ENCODE results near the gene FEN1. TPM values are rescaled to one million over a fixed set of nuclear protein-coding genes. Genes with fewer than 3 reads are reported as not detected.

The FEN1 gene
- polyA plus RNA-seq, 1 donor: 11.7 TPM

DNA sequence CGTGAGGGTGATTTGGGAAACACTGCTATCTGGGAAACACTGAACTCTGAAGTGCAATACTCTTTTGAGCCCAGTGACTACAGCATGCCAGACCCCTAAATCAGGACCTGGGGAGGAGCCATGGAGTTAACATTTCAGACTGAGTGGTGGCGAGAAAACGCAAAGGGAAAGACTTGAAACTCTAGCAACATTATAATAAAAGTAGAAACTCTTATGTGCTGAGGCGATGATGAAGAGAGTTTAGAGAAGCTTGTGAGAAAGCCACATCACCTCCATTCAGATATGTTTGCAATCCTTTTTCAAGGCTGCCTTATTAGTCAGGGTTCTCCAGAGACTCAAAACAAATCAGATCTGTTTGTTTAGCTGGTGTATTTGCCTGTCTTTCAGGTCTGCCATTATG lies 1.9 kb downstream of the FEN1 start:
- no peak for DNase-seq (ENCODE audit: low read depth)

DNA sequence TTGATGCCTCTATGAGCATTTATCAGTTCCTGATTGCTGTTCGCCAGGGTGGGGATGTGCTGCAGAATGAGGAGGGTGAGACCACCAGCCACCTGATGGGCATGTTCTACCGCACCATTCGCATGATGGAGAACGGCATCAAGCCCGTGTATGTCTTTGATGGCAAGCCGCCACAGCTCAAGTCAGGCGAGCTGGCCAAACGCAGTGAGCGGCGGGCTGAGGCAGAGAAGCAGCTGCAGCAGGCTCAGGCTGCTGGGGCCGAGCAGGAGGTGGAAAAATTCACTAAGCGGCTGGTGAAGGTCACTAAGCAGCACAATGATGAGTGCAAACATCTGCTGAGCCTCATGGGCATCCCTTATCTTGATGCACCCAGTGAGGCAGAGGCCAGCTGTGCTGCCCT lies 2.7 kb downstream of the FEN1 start:
- no peak for DNase-seq (ENCODE audit: low read depth)

DNA sequence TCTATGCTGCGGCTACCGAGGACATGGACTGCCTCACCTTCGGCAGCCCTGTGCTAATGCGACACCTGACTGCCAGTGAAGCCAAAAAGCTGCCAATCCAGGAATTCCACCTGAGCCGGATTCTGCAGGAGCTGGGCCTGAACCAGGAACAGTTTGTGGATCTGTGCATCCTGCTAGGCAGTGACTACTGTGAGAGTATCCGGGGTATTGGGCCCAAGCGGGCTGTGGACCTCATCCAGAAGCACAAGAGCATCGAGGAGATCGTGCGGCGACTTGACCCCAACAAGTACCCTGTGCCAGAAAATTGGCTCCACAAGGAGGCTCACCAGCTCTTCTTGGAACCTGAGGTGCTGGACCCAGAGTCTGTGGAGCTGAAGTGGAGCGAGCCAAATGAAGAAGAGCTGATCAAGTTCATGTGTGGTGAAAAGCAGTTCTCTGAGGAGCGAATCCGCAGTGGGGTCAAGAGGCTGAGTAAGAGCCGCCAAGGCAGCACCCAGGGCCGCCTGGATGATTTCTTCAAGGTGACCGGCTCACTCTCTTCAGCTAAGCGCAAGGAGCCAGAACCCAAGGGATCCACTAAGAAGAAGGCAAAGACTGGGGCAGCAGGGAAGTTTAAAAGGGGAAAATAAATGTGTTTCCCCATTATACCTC lies 3.3 kb downstream of the FEN1 start:
- DNase-seq (ENCODE audit: low read depth): no peak

DNA sequence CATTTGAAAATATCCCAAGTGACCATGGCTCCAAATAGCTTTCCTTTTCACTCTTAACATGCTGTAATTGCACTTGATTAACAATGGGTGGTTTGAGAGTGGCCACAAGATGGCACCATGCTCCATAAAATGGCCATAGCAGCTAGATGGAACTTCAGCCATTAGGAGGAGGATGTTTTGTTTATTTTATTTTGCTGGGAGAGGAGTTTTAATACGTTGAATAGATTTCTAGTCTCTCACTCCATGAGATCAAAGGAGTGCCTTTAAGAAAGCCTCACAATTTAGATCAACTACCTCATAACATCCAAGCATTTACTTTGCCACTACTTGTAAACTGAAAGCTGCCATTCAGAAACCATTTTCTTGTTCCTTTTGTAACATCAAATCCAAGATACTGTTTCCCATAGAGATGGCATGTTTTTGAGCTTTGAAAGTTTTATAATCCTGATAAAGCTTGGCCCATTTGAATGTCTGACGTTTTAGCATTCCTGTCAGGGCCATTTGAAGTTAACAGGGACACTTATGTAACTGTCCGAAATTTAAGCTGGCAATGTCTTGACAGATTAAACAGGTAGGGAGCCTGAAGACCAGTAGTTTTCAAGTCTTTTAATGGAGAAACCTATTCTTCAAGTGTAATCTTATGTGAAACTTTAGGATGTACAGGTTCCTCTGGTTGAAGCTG lies 4.7 kb downstream of the FEN1 start:
- peak; percentile 77 for DNase-seq (ENCODE audit: low read depth)

DNA sequence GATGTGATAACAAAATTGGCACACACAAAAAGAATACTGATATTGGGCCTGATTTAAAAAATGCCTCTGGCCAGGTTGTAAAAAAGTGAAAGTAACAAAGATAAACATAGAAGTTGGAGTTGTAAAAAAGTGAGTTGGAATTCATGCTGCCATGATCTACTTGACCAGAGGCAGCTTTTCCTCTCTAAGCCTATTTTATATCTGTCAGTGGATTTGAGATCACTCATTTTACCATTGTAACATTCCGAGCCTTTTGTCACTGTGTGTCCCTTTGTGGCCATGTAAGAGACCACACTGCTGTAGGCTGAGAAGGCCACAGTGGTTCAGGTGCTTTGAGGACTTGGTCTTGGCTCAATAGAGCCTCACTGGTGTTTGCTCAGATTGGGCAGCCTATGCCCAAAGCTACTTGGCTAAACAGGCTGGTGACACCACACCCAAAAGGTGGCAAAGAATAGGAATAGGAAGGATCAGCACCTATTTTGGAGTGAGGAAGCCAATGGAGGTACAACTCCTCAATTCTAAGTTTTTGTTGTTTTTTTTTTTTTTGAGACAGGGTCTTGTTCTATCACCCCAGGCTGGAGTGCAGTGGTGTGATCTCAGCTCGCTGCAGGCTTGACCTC lies 7.1 kb downstream of the FEN1 start:
- no peak for DNase-seq (ENCODE audit: low read depth)

DNA sequence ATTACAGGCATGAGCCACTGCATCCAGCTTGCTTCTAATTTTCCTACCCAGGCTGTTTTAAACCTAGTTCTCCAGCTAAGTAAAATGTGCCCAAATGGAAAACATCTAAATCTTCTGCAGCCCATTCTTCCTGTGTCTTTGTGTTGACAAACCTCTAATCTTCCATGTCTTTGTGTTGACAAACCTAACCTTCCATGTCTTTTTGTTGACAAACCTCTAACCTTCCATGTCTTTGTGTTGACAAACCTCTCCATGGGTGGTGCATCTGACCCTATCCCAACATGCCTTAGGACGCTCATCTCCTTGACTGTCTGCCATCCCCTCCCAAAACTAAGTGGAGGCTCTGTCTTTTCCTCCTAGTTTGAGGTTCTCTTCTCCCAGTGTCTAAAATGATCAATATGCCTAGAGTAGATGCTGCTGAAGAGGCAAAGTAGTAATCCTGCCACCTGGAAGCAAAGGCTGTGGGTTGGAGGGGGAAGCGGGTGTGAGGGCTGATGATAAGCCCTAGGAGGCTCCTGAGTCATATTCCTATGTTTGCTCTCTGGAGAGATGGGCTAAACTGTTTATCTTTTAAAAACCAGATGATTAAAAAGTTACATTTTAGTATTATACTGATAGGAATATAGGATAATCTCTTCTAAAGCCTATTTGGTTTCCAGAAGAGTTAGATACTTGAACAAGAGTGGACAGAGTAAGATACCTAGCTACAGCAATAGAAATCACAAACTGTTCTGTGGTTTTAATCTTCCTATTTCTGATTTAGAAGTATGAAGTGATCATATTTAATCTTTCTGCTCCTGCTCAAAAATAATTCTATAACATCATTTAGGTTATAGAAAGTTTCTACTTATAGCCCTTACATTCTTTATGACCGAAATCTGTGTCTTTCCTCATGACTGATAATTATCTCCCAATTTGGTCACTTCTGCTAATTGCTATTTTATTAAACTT lies 7.9 kb downstream of the FEN1 start:
- no peak for DNase-seq (ENCODE audit: low read depth)

DNA sequence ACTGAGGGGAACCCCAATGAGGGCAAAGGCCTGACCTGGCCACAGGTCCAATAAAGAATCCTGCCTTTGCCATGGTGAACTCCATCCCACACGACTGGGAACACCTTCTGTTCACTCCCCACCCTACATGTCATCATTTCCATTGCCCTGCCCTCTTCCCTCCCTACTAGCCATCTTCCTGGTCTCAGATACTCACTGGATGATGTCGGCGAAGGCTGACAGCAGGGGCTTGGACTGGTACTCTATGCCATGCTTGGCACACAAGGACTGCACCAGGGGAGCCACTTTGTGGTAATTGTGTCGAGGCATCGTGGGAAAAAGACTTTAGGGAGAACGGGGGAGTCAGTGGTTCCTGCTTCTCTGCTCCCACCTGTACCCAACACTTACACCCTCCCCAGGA lies 9.9 kb downstream of the FEN1 start:
- no peak for DNase-seq (ENCODE audit: low read depth)

DNA sequence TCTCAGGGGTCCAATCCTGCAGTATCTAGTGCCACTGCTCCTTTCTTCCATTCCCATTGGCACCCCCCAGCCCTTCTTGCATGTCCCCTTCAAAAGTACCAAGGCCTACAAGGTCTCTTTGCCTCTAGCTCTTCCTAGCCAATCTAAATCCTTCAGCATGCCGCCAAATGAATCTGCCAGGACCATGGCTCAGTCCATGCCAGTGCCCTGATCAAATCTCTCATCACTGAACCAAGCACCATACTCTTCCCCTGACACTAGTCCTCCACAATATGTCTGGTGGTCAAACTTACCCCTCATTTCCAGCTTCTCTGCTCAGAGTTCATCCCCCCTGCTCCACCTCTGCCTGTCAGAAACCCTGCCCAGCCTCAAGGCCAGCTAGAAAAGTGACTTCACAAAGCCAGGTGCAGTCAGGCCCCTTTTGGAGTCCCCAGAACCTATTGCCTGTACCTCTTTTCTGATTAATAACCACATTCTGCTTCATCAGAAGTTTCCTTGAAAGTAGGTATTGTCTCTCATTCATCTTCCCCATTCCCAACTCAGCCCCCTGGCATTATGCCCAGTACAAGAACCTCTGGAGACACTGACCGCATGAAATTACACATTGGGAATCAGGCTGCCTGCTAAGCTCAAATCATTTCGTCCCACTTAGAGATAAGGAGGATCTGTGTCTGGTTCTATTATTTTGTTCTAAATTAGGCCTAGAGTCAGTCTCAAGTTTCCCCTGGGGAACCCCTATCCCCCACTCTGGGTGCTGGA lies 11.4 kb downstream of the FEN1 start:
- DNase-seq (ENCODE audit: low read depth): no peak

DNA sequence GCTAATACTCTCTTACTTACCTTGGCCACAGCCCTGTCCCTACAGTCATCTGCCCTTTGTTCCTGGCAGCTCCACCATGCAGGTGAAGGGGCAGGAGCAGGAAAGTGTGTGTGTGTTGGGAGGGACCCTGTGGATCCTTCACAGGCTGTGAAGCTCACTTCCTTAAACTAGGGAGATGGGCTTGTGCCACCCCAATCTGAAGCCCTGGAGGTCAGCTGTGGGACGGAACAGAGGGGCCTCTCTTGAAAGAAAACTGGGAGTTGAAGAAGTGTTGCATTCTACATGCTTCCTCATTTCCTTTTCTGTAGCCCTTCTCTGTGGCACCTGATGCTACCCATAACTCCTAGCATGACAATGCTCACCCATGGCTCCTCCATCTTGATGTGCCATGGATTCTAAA lies 12.4 kb downstream of the FEN1 start:
- no peak for DNase-seq (ENCODE audit: low read depth)

DNA sequence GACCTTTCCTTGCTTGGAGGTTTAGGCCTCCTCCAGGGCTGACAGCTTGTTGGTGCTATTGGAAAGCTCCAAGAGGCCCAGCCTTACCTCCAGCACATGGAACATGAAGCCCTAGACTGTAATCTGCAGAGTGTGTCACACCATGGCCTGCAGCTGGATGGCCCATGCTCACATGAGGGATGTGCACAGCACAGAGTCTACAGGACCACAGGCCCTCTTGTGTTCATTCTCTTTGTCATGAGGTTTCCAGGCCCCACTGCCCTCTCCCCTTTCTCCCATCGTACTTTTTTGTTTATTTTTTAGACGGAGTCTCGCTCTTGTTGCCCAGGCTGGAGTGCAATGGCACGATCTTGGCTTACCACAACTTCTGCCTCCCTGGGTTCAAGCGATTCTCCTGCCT lies 14.1 kb downstream of the FEN1 start:
- no peak for DNase-seq (ENCODE audit: low read depth)

DNA sequence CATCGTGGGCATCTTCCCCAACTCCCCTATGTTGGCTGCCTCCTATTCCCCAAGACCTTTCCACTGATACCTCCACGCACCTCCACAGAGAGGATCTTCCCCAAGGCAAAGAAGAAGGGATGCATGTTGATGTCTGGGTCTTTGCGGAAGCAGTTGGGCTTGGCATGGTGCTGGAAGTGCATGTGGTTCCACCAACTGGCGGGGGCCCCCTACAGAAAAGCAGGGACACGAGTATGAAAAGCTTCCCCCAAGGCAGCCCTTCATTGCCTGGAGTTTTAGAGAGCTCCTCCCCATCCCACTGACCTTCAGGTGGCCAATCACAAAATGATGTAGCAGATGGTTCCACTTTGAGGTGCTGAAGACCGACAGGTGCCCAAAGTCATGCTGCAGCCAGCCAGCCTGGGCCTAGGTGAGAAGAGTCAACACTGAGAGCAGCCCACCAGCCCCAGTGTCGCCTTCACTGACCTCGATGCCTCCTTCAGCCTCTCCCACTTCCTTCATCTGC lies 18.0 kb downstream of the FEN1 start:
- DNase-seq (ENCODE audit: low read depth): no peak

DNA sequence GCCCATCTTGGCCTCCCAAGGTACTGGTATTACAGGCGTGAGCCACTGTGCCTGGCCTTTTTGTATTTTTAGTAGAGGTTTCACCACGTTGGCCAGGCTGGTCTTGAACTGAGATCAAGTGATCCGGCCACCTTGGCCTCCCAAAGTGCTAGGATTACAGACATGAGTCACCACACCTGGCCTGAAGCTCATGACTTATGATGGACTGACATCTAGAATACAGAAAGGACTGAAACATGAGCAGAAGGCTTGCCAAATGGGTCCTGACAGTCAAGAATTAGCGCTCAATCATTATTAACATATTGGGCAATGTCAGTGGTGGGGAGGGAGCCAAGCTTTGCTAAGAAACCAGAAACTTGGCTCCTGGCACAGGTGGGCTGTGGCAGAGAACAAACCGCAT lies 19.1 kb downstream of the FEN1 start:
- DNase-seq (ENCODE audit: low read depth): no peak

DNA sequence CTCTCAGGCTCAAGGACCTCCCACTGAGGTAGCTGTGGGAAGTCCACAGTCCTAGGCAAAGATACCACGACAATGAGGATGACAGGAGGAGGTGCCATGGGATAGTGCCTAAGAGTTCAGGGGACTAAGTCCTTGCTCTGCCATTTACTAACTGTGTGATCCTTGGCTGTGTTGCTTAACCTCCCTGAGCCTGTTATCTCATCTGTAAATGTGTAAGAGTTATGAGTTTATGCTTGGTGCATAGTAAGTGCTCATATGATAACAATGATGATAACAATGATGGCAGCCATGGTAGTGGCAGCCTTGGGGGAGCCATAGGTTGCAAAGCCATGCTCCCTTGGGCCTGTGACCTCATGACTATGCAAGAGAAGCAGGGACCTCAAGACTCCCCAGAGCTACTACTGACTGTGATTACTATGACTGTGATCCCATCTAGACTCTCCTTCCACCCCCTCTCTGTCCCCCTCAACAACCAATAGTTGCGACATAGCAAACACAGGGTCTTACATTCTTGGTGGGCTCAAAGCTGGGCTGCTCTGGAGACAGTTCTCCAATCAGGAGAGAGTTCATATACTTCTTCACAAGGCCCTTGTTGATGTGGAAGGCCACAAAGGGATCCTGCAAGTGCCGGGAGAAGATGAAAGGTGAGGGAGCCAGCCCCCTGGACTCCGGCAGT lies 20.2 kb downstream of the FEN1 start:
- DNase-seq (ENCODE audit: low read depth): no peak

DNA sequence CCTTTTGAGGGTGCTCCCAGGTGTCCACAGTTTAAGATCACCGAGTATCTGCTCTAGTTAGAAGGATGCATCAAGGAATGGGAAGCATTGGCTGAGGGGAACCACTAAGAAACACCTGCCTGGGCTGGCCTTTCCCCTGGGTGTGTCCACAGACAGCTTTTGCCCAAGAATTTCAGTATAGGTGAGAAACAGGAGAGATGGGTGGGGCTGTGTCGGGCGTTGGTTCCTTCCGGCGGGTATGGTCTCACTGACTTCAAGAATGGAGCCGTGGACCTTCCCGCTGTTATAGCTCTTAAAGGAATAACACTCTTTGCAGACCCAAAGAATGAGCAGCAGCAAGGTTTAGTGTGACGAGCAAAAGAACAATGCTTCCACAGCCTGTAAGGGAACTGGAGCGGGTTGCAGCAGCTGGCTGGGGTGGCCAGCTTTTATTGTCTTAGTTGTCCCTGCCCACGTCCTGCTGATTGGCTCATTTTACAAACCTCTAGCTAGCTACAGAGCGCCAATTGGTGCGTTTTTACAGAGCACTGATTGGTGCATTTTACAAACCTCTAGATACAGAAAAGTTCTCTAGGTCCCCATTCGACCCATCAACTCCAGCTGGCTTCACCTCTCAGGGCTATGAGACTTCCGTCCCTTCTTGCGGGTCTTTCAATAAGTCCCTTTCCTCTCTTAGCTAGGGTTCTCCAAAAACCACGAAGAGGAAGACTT lies 21.7 kb downstream of the FEN1 start:
- DNase-seq (ENCODE audit: low read depth): no peak

DNA sequence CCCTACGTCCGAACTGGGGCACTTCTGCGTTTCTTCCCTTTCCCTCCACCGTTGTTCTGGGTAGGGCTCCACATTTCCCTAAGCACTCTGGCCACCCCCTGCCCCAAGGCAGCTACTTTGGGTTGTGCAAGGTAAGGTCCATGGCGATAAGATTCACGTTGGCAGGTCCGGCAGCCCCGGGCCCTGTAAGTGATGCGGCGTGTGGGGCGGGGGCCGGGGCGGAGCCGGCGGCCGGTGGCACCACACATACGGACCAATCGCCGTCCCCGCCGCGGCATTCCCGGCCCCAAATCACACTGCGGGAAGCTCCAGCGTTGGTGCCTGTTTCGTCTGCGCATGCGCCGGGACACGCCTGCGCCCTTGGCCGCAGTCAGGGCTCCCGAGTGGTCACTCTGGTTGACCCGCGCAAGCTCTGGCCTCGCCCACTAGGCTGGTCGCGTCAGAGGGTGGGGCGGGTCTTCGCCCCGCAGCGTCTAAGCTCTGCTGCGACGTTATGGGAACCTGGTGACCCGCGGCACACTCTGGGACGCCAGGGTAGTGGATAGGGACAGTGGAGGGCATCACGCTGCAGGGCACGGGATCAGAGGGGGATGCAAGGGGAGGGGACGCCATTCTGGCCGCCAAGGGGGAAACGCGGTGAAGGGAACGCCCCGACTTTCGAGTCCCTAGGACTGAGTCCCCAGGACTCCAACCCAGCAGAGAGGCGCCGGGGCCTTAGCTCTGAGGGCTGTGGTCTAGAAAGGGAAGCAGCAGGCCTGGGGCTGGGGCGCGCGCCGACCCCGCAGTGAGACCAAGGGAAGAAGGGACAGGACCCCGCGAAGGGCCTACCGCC lies 22.5 kb downstream of the FEN1 start:
- DNase-seq (ENCODE audit: low read depth): peak; percentile 87

DNA sequence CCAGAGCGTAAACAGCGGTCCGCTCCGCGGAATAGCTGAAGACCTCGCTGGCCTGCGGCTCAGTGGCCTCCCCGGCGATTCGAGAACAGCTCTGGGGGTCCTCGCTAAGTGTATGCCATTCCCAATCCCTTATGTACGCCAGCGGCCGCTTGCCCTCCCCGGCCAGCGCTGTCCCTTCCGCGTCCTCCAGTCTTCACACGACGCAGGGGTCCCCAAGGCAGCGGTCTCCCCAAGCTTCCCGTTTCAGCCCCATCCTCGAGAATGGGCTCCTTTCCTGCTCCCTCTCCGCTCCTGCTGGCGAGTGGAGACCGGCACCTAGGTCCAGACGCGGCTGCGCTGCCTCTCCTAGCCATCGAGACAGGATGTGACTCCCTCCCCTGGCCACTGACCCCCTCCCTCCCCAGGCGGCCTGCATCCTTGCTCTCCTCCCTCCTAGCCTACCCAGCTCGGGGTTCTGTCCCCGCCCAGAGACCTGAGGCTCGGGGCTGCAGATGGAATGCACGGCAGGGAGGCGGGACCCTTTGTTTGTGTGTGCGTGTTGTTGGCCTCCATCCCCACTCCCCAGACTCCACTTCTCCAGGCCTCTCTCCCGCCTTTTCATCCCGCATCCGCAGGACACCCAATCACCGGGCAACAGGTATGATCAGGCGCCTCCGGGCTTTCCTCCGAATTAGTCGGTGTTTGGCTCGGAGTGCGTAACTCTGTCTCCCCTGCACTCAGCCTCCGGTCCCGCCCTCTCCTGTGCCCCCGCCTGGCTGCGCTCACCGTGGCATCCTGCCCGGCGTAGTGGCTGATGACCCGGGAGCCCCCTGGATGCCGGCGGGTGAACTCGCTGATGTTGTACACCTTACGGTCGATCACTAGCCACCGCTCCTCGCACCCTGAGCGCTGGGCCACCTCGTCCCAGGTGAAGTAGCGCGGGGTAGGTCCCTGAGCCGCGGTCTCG lies 23.4 kb downstream of the FEN1 start:
- DNase-seq (ENCODE audit: low read depth): no peak

DNA sequence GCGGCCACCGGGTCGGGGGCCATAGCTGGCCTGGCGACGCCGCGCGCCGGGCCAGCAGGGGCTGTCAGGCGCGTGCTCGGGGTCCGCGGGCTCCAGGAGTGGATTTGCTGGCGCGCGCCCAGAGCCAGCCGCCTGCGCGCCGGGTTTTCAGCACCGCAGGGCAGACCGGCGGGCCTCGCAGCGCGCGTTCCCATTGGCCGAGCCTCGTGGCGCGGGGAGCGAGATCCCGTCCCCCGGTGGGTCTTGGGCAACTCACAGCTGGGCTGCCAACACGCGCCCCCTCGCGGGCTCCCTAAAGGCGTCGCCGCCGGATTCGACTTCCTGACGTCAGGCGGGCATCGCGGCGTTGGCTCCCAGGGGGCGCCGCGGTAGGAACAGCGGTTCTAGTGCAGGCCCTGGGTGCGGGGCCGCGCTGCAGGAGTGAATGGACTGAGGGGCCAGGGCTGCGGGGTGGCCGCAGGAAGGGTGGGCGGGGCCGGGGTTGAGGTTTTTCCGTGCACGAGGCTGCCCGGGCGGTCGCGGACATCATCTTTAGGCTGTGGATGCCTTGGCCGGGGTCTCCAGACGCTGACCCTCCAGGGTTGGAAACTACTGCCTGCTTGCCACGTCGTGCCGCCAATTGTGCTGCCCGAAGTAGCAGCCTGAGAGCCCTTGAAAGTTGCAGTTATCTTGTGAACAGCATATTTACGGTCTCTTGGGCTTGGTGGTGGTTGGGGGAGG lies 24.2 kb downstream of the FEN1 start, which contains the start of gene FADS1:
Gene FADS1, minus strand, starts transcription at position 268 of the 720 bp plus-strand sequence. Its CDS starts 74 bp downstream, at position 194.
- no peak for DNase-seq (ENCODE audit: low read depth)
